Suprapubic skin (tissue), 3 donors: ENCODE measurements around the gene SEMA5B.

Experiments
- CTCF ChIP-seq, 2 donors: fragments of 200-600 bp in 1 of 2; fragments of 450-650 bp in 1 of 2; sonication (generic) in 1 of 2; IDR thresholded peaks; one replicate each; pipeline ENCODE4 v1.5.1; 2016 to 2019; ENCODE audit warnings: antibody characterized with exemption in 2 of 2, mild to moderate bottlenecking in 1 of 2, moderate library complexity in 1 of 2
- POLR2A ChIP-seq, 2 donors: fragments of 450-650 bp; IDR thresholded peaks; one replicate each; pipeline ENCODE4 v1.6.1; 2017; ENCODE audit warnings: antibody characterized with exemption in 2 of 2, mild to moderate bottlenecking in 2 of 2, moderate library complexity in 2 of 2

GRCh38 chr3:123026565-123027291 is 835 bp downstream of the SEMA5B start:
- TF ChIP-seq POLR2A (IDR thresholded peaks at IDR 0.05) (no peak), CTCF (IDR thresholded peaks at IDR 0.05) (no peak)
